Glomerular visceral epithelial cell (primary cell): Measurements from ENCODE around the gene AGFG2.

ENCODE experiments used
- DNase-seq: peaks from one replicate; pipeline ENCODE4 v3.0.0-alpha.2; 2016; ENCODE audit errors: extremely low spot score

AGFG2 gene

DNA sequence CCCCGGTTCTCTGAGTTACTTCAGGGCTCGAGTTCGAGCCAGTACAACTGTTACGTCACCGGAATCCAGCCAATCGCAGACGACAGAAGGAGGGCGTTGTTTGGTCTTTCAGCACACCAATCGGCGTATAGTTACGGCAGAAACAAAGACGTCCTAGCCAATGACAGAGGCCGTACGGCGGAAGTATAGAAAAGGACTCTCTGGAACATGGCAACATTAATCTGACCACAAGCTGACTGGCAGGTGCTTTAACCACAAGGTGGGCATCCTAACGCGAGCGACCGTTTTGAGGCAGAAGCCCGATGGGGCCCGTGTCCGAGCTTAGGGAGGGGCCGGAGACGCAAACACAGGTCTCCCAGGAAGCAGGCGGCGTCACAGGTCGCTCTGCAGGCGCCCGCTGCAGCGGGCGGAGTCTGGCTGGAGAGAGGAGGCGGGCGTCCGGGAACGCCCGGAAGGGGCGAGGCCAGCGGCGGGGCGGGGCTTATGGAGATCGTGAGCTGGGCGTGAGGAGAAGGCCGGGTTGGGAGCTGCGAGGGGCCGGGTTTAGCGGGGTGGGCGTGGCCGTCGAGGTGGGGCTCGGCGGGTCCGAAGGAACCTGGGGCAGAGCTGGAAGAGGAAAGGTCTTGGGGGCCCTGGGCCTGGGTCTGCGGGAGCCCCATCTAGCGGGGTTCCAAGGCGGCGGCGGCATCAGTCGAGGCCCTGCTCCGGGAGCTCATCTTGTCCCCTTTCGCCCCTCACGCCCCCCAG is 73.2 kb downstream of the AGFG2 start, which contains the start of gene MOSPD3:
Gene MOSPD3, plus strand, starts transcription at position 558 of the 747 bp plus-strand sequence. CDS start 252 bp downstream, outside the sequence.
- peak; percentile 99 for DNase-seq

DNA sequence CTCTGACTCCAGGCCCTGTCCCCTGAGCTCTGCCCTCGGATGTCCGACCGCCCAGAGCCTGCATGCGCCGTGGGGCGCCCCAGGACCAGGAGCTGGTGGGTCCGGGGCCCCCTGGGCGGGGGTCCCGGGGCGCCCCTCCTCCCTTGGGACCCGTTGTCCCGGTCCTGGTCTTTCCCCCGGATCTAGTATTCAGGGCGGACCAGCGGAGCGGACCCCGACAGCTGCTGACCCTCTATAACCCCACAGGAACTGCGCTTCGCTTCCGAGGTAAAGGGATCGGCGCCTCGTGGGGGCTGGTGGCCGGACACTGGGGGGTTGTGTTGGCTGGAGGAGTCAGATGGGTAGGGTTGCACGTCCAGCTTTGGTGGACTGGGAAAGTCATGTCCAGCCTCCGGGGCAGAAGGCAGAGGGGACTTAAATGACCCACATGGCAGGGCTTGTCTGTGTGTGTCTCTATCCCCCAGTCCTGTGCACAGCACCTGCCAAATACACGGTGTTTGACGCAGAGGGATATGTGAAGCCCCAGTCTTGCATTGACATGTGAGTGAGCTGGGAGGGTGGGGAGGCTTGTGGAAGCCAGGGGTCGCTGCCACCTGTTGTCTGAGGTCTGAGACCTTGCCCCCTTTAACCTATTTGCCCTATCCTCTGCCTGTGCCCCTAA is 73.9 kb downstream of the AGFG2 start:
- DNase-seq = no peak

DNA sequence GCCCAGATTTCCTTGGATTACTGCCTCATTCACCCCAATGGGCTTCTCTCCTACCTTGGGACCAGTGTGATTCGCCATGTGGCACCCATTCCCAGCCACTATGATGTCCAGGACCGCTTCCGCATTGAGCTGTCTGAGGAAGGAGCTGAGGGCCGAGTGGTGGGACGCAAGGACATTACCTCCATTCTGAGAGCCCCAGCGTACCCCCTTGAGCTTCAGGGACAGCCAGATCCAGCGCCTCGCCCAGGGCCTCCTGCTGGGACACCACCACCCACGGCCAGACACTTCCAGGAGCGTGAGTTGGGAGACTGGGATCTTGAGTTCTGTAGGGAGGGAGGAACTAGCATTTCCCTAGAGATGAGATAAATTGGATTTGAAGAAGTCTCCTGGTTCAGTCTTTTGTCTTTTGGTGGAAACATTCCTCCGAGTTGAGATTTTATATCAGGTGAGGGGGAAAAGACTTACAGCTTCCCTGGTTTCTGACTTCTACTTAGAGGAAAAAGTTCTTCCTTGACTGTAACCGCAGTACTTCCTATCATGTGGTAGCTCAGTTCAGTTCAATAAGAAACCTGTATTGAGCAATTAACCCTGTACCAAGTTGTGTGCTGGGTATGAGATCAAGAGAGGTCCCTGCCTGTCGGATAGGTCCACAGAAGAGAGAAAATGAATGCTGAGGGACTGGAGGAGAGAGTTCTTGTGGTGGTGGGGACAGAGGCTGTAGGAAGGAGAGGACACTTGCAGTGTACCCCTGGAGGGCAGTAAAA is 74.6 kb downstream of the AGFG2 start:
- no peak for DNase-seq

DNA sequence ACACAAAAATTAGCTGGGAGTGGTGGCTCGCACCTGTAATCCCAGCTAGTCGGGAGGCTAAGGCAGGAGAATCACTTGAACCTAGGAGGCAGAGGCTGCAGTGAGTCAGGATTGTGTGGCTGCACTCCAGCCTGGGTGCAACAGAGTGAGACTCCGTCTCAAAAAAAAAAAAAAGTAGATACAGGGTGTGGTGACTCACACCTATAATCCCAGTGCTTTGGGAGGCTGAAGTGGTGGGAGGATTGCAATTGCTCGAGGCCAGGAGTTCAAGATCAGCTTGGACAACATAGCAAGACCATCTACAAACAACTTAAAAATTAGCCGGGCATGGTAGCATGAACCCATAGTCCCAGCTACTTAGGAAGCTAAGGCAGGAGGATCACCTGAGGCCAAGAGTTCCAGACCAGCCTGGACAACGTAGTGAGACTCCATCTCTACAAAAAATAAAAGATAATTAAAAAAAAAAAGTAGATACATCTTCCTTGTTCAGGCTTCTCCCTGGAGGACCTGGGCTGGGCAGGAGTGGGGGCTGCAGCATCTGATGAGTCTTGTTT is 75.4 kb downstream of the AGFG2 start:
- DNase-seq = no peak
